Keratinocyte (primary cell): ENCODE results near the gene SLC9B2. TPM values are rescaled to one million over a fixed set of nuclear protein-coding genes. Genes with fewer than 3 reads are reported as not detected.

Source experiments
- DNase-seq: peaks from one replicate; pipeline ENCODE4 v3.0.0-alpha.2; 2011; ENCODE audit warnings: low read depth, missing footprints, low spot score
- FAIRE-seq: peaks from 2 replicates; lab custom pipeline; 2011; peaks lifted over from hg19 to GRCh38; lab: Jason Lieb, UNC
- H2AFZ ChIP-seq: 2 replicates; pipeline ENCODE4 v1.6.0; 2012; ENCODE audit warnings: low read length, control low read depth, inconsistent platforms; ENCODE audit not compliant: control insufficient read depth
- H3K27ac ChIP-seq: 2 replicates; pipeline ENCODE4 v1.5.1; 2011; ENCODE audit warnings: low read length; ENCODE audit not compliant: control insufficient read depth, insufficient read depth
- H3K27me3 ChIP-seq: 3 replicates; pipeline ENCODE4 v1.6.0; 2011; ENCODE audit warnings: low read length; ENCODE audit not compliant: control insufficient read depth, insufficient read depth; ENCODE audit errors: extremely low read depth
- H3K36me3 ChIP-seq, 2 experiments: 2 replicates in 1 of 2; 3 replicates in 1 of 2; pipeline ENCODE4 v1.5.1; 2011; ENCODE audit warnings: low read length in 2 of 2, mild to moderate bottlenecking in 1 of 2; ENCODE audit not compliant: control insufficient read depth in 2 of 2, insufficient read depth in 2 of 2; ENCODE audit errors: extremely low read depth in 1 of 2
- H3K4me1 ChIP-seq: 3 replicates; pipeline ENCODE4 v1.5.1; 2011; ENCODE audit warnings: low read length; ENCODE audit not compliant: control insufficient read depth, insufficient read depth; ENCODE audit errors: extremely low read depth
- H3K4me2 ChIP-seq: 3 replicates; pipeline ENCODE4 v1.6.0; 2011; ENCODE audit warnings: low read depth, low read length; ENCODE audit not compliant: control insufficient read depth, insufficient read depth; ENCODE audit errors: extremely low read depth
- H3K4me3 ChIP-seq, 3 experiments: fragments of 200-600 bp in 1 of 3; sonication (generic) in 1 of 3; 2 replicates in 2 of 3; 3 replicates in 1 of 3; pipeline ENCODE4 v1.5.1; 2011 to 2016; ENCODE audit warnings: low read length in 3 of 3, mild to moderate bottlenecking in 3 of 3, control low read depth in 2 of 3, inconsistent platforms in 1 of 3, low read depth in 1 of 3, mixed read lengths in 1 of 3, mixed run types in 1 of 3, moderate library complexity in 1 of 3; ENCODE audit not compliant: control insufficient read depth in 2 of 3, insufficient read depth in 2 of 3; ENCODE audit errors: extremely low read depth in 1 of 3
- H3K79me2 ChIP-seq: 2 replicates; pipeline ENCODE4 v1.6.0; 2012; ENCODE audit warnings: low read length; ENCODE audit not compliant: control insufficient read depth, insufficient read depth
- H3K9ac ChIP-seq: 3 replicates; pipeline ENCODE4 v1.6.0; 2011; ENCODE audit warnings: low read length; ENCODE audit not compliant: control insufficient read depth, insufficient read depth; ENCODE audit errors: extremely low read depth
- H3K9me1 ChIP-seq: 3 replicates; pipeline ENCODE4 v1.6.0; 2011; ENCODE audit warnings: low read length; ENCODE audit not compliant: control insufficient read depth, insufficient read depth; ENCODE audit errors: extremely low read depth
- H3K9me3 ChIP-seq: 2 replicates; pipeline ENCODE4 v1.5.1; 2012; ENCODE audit warnings: low read depth, low read length; ENCODE audit not compliant: control insufficient read depth
- H4K20me1 ChIP-seq: 3 replicates; pipeline ENCODE4 v1.6.0; 2011; ENCODE audit warnings: low read length; ENCODE audit not compliant: control insufficient read depth, insufficient read depth; ENCODE audit errors: extremely low read depth
- CTCF ChIP-seq, 3 experiments: IDR thresholded peaks in 1 of 3; conservative IDR thresholded peaks in 1 of 3; optimal IDR thresholded peaks in 1 of 3; 2 replicates in 2 of 3; 3 replicates in 1 of 3; pipeline versions ENCODE3 to v1.5.1; 2011; ENCODE audit warnings: low read length in 3 of 3, mild to moderate bottlenecking in 3 of 3, moderate library complexity in 2 of 3, control low read depth in 1 of 3, inconsistent platforms in 1 of 3; ENCODE audit not compliant: insufficient read depth in 2 of 3; ENCODE audit errors: extremely low read depth in 1 of 3
- EZH2 ChIP-seq: IDR thresholded peaks from one replicate; pipeline ENCODE4 v1.6.1; 2012; ENCODE audit warnings: inconsistent platforms, mild to moderate bottlenecking, low read length, moderate library complexity
- dilution Hi-C: fragments of 300-500 bp; cut with MboI; formaldehyde crosslinking; loops from one replicate; pipeline ENCODE4 v1.7.0; 2020; ENCODE audit warnings: low sequenced_read_pairs; ENCODE audit not compliant: extremely low pct_ligation_motif_present
- polyA plus RNA-seq, 5 experiments: library from polyadenylated mRNA; depleted of rRNA in 3 of 5; stranded (reverse) in 3 of 5; stranded (forward) in 1 of 5; unstranded in 1 of 5; fragments of >200 nt; gene quantifications; 1 replicate in 1 of 5; 2 replicates in 3 of 5; 3 replicates in 1 of 5; pipeline versions ENCODE4 v1.2.1 to v1.2.3, GENCODE V29; 2011 to 2012; ENCODE audit warnings: missing spikeins in 2 of 5, low read depth in 1 of 5, low replicate concordance in 1 of 5

The SLC9B2 gene
- polyA plus RNA-seq, 1 donor (not counting 4 experiments of a cell fraction or from before 2014, with no cell fraction given): 14.6 TPM

DNA sequence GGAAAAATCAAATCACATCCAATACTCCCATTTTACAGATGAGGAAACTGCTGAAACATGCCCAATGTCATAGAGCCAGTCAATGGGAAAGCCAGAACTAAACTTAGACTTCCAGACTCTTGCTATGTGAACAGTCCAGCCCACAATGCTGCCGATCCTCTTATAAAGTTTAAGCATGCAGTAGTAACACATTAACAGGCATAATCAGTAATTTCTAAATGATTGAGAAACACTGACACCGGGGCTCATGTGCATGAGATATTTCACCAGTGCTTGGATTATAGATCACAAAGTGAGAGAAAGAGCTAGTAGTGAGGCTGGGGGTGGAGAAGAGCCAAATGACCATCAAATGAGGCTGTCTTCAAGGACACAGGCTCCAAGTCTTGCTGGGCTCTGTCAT lies 20.6 kb upstream of the SLC9B2 start:
- Histone ChIP-seq H3K36me3 (no peaks in the 10 kb centered on the region), H3K9ac (no peak overlapping the region), H3K9me3 (no peaks in the 10 kb centered on the region), H3K27ac (no peak overlapping the region), H3K4me3 (no peak overlapping the region), H3K79me2 (no peaks in the 10 kb centered on the region), H4K20me1 (no peaks in the 10 kb centered on the region), H3K9me1 (no peaks in the 10 kb centered on the region), H3K27me3 (no peaks in the 10 kb centered on the region), H2AFZ (no peak overlapping the region), H3K4me1 (peaks cover 8% of the 10 kb centered on the region), H3K4me2 (no peak overlapping the region)
- no peak for TF ChIP-seq CTCF (optimal IDR thresholded peaks at IDR 0.05 in 1 of 3, IDR thresholded peaks at IDR 0.05 in 1 of 3, conservative IDR thresholded peaks at IDR 0.05 in 1 of 3; ENCODE audit: extremely low read depth in 1 of 3, insufficient read depth in 2 of 3, low read length in 3 of 3)
- FAIRE-seq: no peak
- no peak for DNase-seq
- dilution Hi-C loops: no loop called here

DNA sequence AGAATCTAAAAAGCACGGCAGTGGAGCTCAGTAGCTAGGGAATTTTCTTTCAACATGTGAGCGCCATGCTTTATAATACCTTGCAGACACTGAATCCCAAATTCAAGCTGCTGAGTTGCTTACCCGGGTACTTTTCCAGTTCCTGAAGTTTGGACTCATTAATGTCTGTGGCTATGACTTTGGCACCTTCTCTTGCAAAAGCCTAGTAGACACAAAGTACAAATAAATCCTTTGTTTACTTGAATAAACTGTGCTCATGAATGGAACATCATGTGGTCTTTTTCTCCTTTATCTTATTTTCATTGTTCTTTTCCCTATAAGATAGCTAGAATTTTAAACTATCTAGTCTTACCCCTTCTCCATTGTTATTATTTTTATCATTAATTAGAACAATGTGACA lies 18.5 kb upstream of the SLC9B2 start:
- Histone ChIP-seq H3K79me2 (no peaks in the 10 kb centered on the region), H3K4me1 (peaks cover 8% of the 10 kb centered on the region), H3K27ac (no peak overlapping the region), H3K9me3 (no peaks in the 10 kb centered on the region), H4K20me1 (no peaks in the 10 kb centered on the region), H3K36me3 (peaks cover 0 to 4% of the 10 kb centered on the region in 2 experiments), H3K27me3 (no peaks in the 10 kb centered on the region), H3K4me3 (no peak overlapping the region), H3K9ac (no peak overlapping the region), H2AFZ (no peak overlapping the region), H3K9me1 (no peaks in the 10 kb centered on the region), H3K4me2 (no peak overlapping the region)
- dilution Hi-C loops: no loop called here
- TF ChIP-seq EZH2 (no peak), CTCF (optimal IDR thresholded peaks at IDR 0.05 in 1 of 3, IDR thresholded peaks at IDR 0.05 in 1 of 3, conservative IDR thresholded peaks at IDR 0.05 in 1 of 3; ENCODE audit: extremely low read depth in 1 of 3, insufficient read depth in 2 of 3, low read length in 3 of 3) (no peak)
- DNase-seq: no peak
- FAIRE-seq: no peak
